Nucleus accumbens (tissue), 56 donors: ENCODE data around the gene CLIC1.

Experiments used
- DNase-seq, 56 donors: peaks; one replicate each; lab custom pipeline; 2025; lab: John Stamatoyannopoulos, UW

The CLIC1 gene

GRCh38 chr6:31740397-31741223 is 4.3 kb upstream of the CLIC1 start:
- no peak for DNase-seq

DNA sequence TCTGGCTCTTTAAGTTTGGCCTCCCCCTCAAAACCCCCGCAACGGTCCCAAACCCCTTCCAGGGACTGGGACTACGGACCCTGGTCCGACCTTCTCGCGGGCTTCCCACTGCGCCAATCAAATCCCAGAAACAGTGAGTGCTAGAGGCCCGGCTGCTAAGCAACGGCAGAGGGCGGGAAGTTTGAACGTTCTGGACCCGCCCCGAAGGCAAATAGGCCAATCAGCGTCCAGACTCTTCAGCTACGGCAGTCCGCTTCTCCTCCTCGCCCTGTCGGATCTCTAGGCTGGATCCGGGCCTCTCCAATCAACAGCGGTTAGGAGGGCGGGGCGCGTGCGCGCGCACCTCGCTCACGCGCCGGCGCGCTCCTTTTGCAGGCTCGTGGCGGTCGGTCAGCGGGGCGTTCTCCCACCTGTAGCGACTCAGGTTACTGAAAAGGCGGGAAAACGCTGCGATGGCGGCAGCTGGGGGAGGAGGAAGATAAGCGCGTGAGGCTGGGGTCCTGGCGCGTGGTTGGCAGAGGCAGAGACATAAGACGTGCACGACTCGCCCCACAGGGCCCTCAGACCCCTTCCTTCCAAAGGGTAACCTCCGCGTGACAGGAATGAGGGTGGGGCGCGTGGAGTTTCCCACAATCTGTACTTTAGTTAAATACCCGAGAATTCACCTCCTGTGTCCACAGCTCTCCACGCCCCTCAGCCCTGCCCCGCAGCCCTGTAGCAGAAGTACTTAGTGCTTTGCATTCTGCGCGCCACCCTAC is 3.5 kb upstream of the CLIC1 start, which contains the start of gene MSH5:
Gene MSH5 (plus strand): TSS at position 367 of the 758 bp plus-strand sequence. CDS start 462 bp downstream, outside the sequence.
- peak; percentile 69 to 99 (median 95) for DNase-seq

GRCh38 chr6:31737991-31738979 is 2.0 kb upstream of the CLIC1 start:
- DNase-seq, result peak in 5 of 56 donors; percentile 7 to 29 (median 17)

GRCh38 chr6:31737315-31737990 is 1.1 kb upstream of the CLIC1 start:
- no peak for DNase-seq

DNA sequence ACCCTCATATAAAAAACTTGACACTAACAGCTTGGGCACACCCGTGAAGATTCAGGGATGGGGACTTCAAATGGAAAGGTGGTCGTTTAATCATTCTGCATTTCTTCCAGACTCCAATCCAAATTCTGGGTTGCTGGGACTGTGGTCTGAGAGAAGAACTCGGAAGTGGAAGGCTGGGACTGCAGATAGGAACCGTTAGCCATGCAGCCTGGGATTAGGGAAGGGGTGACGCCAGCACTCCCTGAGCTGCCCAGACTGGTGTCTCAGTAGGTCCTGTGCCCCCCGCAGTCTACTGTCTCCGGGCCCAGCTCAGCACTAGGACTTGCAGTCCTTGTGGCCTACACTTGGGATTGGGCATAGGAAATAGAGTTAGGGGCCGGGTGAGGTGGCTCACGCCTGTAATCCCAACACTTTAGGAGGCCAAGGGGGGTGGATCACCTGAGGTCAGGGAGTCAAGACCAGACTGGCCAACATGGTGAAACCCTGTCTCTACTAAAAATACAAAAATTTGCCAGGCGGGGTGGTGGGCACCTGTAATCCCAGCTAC is 511 bp upstream of the CLIC1 start:
- no peak for DNase-seq

DNA sequence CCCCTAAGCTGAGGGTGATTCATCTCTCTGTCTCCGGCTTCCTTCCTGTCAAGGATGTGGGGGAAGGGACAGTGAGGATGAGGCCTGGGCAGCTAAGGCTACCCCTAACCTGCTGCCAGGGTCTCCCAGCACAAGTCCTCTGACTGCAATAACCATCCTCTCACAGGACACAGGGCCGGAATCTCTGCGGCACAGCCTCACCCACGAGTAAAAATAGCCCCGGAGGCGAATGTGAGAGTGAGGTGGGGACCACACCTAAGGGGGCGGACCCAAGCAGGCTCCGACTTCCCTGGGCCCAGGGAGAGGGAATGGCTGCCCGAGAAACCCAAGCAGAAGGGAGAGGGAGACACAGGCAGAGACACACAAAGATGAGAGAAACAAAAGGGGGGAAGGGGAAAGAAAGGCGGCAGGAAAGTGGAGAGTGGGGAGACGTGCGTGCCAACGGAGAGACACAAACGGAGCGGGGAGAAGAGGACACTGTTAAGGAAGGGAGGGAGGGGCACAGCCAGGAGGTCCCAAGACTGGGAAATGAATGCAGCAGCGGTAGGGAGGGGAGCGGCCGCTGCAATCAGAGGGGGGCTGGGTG is 1.4 kb downstream of the CLIC1 start:
- DNase-seq, result peak in 4 of 56 donors; percentile 7 to 12 (median 8)

- no peak for DNase-seq
Observed at GRCh38 chr6:31734247-31734820, 2.0 kb downstream of the CLIC1 start.

- no peak for DNase-seq
Observed at GRCh38 chr6:31733734-31734133, 2.6 kb downstream of the CLIC1 start.

DNA sequence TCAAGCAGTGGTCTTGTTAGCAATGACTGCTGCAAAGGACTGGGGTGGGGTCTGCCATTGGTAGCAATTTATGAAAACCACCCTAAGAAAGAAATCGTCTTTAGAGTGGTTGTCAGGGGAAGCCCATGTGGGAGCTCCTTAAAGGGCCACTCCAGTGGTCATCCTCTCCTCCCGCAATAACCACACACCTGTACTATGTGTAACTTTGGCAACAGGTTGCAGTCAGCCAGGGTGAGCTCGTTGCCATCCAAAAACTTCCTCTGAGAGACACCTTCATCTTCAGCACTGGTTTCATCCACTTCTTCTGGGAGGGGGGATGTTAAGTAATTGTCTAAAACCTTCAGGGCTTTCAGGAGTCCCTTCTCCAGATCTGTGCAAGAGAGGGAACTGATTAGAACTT is 4.3 kb downstream of the CLIC1 start:
- DNase-seq, result no peak

DNA sequence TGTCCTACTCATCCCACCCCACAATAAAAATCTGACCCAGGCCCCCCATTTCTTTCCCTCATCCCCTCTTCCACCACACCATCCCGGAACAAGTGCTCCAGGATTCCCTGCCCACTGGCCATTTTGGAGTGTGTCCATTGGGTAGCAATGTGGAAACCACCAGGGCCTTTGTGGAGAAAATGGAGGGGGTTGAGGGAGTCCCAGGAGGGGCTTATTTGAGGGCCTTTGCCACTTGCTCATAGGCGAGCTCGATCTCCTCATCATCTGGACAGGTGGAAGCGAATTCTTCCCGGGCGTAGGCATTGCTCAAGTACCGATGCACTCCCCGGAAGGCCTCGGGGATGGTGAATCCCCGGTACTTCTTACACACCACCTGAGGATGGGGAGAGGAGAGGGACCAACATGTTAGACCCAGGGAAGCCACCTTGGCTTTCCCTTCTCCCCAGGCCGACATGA is 5.7 kb downstream of the CLIC1 start:
- no peak for DNase-seq

DNA sequence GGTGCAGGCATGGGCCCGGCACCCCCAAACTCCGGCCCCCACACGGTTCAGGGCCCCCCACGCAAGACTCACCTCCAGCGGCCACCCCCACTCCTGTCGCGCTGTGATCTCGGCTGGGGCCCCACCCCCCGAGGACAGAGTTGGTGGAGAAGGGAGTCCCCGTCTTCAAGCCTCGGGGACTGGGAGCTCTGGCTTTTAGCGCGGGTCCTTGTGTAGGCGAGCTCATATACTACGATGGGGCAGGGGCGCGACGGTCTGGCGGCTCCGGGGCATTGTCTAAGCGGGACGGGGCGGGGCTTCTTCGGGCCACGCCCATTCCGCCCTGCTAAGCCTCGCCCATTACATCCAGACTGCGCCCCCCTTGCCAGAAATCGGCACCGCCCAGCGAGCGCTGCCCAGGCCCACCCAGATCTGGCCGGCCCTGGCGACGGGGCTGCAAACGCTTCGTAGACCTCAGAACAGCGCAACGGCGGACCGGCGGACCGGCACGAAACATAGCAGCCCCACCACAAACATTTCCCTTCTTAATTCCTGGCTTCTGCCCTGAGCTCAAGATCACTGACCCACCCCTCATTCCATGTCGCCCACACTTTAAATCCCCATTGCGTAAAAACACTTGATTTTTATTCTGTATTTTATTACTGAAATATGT is 6.2 kb downstream of the CLIC1 start:
- peak in 47 of 56 donors; percentile 20 to 83 (median 61) for DNase-seq

GRCh38 chr6:31729515-31729978 is 6.8 kb downstream of the CLIC1 start:
- peak in 54 of 56 donors; percentile 40 to 89 (median 70) for DNase-seq

DNA sequence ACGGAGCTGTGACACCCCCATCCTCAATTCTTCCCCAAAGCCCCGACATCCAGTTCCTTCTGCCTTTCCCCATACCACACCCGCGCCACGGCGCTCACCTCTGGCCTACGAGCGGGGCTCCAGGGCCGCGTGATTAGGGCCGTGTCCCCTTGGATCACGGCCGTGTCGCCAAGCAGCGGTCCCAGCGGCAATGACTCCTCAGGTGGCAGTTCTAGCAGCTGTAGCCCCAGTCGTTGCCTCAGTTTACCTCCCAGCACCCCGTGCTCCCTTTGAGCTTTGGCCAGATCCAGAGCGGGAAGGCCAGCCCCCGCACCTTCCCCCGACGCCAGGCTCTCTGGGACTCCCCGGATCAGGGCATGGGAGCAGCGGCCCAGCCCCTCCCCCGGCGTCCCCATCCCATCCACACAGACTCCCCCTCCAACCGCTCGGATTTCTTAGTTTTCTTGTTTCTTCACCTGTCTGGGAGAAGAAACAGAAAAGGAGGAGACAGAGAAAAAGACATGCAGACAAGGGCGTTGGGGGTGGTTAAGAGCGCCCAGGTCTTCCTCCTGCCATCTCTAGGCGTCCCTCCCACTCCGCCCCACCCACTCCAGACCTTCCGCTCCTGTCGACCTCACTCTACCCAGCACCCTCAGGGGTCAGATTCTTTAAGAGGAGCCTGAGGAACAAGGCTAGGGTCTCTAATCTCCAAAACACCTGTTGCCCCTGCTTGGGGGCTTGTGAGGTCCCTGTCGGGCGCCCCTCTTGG is 7.4 kb downstream of the CLIC1 start, which contains the start of gene DDAH2:
Gene DDAH2 (minus strand): TSS at position 533 of the 748 bp plus-strand sequence. CDS start 138 bp downstream, at position 395.
- DNase-seq, result peak in 1 of 56 donors; percentile 32

DNA sequence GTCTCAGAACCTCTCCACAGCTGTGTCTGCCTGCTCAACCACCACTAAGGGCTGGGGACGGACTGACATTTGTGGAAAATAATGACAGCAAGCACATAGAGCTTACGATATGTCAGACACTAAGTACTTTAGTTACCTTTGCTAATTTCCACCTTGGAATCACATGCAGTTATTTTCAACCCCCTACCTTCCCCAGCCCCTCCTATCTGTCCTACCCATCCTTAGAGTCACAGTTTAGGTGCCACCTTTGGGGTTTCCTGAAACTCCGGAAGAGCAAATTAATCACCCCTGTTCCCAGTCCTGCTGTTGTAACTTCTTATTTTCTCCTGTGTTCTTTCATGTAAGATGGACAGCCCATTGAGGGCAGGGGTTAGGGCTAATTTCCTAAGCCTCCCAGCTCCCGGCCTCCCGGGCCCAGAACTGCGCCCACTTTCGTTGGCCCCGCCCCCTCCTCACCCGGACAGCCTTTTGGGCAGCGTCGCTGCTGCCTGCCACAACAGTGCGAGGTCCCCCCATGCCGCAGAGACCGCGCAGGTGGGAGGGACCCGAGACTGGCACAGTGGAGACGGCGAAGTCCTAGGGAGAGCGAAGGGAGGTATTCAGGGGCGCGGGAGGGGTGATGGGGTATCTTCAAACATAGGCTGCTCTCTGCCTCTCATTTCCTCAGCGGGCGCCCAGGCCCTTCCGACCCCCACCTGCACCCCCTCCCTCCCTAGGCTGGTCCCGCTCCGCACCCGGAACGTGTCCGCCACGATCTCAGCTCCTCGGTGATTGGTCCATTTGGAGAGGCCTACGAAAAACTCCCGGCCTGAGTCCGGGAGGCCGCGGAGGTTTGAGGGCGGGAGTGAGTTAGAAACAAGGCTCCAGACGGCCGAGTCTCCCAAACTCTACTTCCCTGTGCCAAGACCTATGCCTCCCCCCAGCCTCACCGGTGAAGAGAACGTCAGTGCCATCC is 8.3 kb downstream of the CLIC1 start:
- DNase-seq, result no peak

- peak in 2 of 56 donors; percentile 9 to 11 for DNase-seq
Observed at GRCh38 chr6:31727034-31727716, 9.2 kb downstream of the CLIC1 start.
